OCI-LY3 (cell line): ENCODE results near the gene ZSCAN12.

Experiments
- H2AFZ ChIP-seq: fragments of 200-600, 300-600 bp; shearing (Covaris generic); 2 replicates; pipeline ENCODE4 v1.6.0; 2014; ENCODE audit warnings: antibody characterized with exemption, low read depth, low read length
- H3K27ac ChIP-seq: fragments of 200-600, 300-600 bp; sonication (generic); 2 replicates; pipeline ENCODE4 v1.5.1; 2014; ENCODE audit warnings: mild to moderate bottlenecking, low read length, moderate library complexity, mixed read lengths
- H3K27me3 ChIP-seq: fragments of 200-600, 300-600 bp; sonication (generic); 2 replicates; pipeline ENCODE4 v1.6.1; 2014; ENCODE audit warnings: low read depth, low read length, mixed read lengths
- H3K36me3 ChIP-seq: fragments of 200-600, 300-600 bp; sonication (generic); replicated peaks from 2 replicates; pipeline ENCODE3; 2014; ENCODE audit warnings: low read depth, low read length, mixed read lengths
- H3K4me1 ChIP-seq: fragments of 300-600, 200-600 bp; sonication (generic); 2 replicates; pipeline ENCODE4 v1.6.1; 2014; ENCODE audit warnings: low read length, mixed read lengths
- H3K4me2 ChIP-seq: fragments of 200-600, 300-600 bp; sonication (generic); 2 replicates; pipeline ENCODE4 v1.6.1; 2014; ENCODE audit warnings: low read length, mixed read lengths
- H3K4me3 ChIP-seq: fragments of 300-600, 200-600 bp; sonication (generic); 2 replicates; pipeline ENCODE4 v1.5.1; 2014; ENCODE audit warnings: antibody characterized with exemption, mild to moderate bottlenecking, low read length, moderate library complexity
- H3K79me2 ChIP-seq: fragments of 300-600, 200-600 bp; shearing (Covaris generic); 2 replicates; pipeline ENCODE4 v1.6.1; 2014; ENCODE audit warnings: mild to moderate bottlenecking, low read length, mixed read lengths
- H3K9ac ChIP-seq: fragments of 300-600, 200-600 bp; shearing (Covaris generic); 2 replicates; pipeline ENCODE4 v1.6.0; 2014; ENCODE audit warnings: mild to moderate bottlenecking, low read length, moderate library complexity
- H3K9me3 ChIP-seq: fragments of 200-600, 300-600 bp; shearing (Covaris generic); 2 replicates; pipeline ENCODE4 v1.6.1; 2014; ENCODE audit warnings: low read length, mixed read lengths; ENCODE audit not compliant: insufficient read depth
- H4K20me1 ChIP-seq: fragments of 200-600, 300-600 bp; sonication (generic); 2 replicates; pipeline ENCODE4 v1.6.1; 2016; ENCODE audit warnings: low read length, mixed read lengths; ENCODE audit not compliant: insufficient read depth
- EZH2phosphoT487 ChIP-seq: fragments of 200-600 bp; shearing (Covaris generic); IDR thresholded peaks from 2 replicates; pipeline ENCODE4 v1.6.1; 2018; ENCODE audit warnings: antibody characterized with exemption, mixed run types, low read depth
- TF ChIP-seq, protein P1 (sequence below): fragments of 200-600, 300-600 bp; sonication (generic); IDR thresholded peaks from 2 replicates; pipeline ENCODE4 v1.5.1; 2014; ENCODE audit warnings: antibody characterized with exemption, low read length, low read depth

The ZSCAN12 gene

DNA sequence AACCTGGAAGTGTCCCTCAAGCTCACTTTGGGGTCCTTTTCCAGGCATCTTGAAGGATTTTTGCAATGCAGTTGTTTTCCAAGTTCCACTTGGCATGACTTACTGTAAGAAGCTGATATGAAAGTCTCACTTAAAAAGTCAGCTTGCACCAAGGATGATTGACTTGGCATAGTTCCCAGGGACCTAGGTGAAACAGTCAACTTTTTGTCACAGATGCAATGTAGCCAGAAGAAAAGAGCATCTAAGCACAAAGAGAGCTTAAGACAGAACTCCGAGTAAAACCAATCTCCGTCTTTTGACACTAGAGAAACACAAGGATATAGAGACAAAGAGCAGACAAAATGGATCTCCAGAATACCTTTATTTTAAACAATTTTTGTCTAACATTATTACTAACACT, 2.6 kb upstream of the ZSCAN12 start:
- TF ChIP-seq, protein P1, sequence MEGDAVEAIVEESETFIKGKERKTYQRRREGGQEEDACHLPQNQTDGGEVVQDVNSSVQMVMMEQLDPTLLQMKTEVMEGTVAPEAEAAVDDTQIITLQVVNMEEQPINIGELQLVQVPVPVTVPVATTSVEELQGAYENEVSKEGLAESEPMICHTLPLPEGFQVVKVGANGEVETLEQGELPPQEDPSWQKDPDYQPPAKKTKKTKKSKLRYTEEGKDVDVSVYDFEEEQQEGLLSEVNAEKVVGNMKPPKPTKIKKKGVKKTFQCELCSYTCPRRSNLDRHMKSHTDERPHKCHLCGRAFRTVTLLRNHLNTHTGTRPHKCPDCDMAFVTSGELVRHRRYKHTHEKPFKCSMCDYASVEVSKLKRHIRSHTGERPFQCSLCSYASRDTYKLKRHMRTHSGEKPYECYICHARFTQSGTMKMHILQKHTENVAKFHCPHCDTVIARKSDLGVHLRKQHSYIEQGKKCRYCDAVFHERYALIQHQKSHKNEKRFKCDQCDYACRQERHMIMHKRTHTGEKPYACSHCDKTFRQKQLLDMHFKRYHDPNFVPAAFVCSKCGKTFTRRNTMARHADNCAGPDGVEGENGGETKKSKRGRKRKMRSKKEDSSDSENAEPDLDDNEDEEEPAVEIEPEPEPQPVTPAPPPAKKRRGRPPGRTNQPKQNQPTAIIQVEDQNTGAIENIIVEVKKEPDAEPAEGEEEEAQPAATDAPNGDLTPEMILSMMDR, result no peak
- no peak for TF ChIP-seq EZH2phosphoT487
- Histone ChIP-seq H2AFZ (no peak overlapping the region), H3K9ac (no peak overlapping the region)

DNA sequence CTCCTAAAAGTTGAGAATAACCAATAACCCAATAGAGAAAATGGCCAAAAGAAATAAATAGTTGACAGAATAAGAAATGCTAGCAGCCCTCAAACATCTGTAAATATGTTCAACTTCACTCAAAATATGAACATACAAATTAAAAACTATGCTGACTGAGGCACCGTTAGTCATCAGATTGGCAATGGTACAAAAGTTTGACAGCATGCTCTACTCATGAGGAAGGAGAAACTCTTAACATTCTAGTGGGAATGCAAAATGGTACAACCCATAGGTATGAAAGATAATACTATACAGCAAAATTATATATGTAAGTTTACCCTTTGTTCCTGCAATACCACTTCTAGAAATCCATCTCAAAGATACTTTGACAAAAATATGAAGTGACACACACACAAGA, 1.6 kb upstream of the ZSCAN12 start:
- peaks cover 17% of the 10 kb centered on the region for H3K36me3 ChIP-seq
- H3K9me3 ChIP-seq, result no peaks in the 10 kb centered on the region
- H3K9ac ChIP-seq, result no peak overlapping the region
- no peak overlapping the region for H3K4me2 ChIP-seq
- H3K79me2 ChIP-seq, result peaks cover 33% of the 10 kb centered on the region
- H3K27me3 ChIP-seq, result no peaks in the 10 kb centered on the region
- no peak overlapping the region for H3K27ac ChIP-seq
- no peak overlapping the region for H3K4me3 ChIP-seq
- peaks cover 3% of the 10 kb centered on the region; the same call in 1 of the 2 replicates for H4K20me1 ChIP-seq
- no peak overlapping the region for H2AFZ ChIP-seq
- TF ChIP-seq EZH2phosphoT487, result no peak
- TF ChIP-seq, protein P1, result no peak
- peaks cover 22% of the 10 kb centered on the region for H3K4me1 ChIP-seq

More for the DNA sequence above, 2.6 kb upstream of the ZSCAN12 start:
- Histone ChIP-seq H3K79me2 (peaks cover 23% of the 10 kb centered on the region), H3K36me3 (peaks cover 12% of the 10 kb centered on the region), H3K4me1 (peaks cover 21% of the 10 kb centered on the region), H3K27ac (no peak overlapping the region), H3K9me3 (no peaks in the 10 kb centered on the region), H3K4me3 (no peak overlapping the region), H3K27me3 (no peaks in the 10 kb centered on the region), H4K20me1 (no peaks in the 10 kb centered on the region), H3K4me2 (no peak overlapping the region)

DNA sequence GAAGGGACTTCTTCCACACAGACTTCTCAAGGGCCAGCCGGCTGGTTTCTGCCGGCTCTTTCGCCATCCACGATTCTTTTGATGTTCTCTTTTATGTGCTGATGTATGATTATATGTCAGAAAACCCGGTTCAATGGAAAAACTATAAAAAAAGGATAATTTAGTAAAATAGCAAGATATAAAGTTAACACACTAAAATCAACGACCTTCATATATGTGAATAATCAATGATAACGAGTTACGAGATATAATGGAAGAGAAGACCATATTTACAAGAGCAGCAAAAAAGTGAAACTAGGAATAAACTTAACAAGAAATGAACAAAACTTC, 540 bp upstream of the ZSCAN12 start:
- peaks cover 10% of the 10 kb centered on the region for H4K20me1 ChIP-seq
- H3K27ac ChIP-seq, result peak overlapping the region; percentile 82
- TF ChIP-seq, protein P1, result no peak
- no peak for TF ChIP-seq EZH2phosphoT487
- H2AFZ ChIP-seq, result peak overlapping the region; percentile 89
- H3K27me3 ChIP-seq, result no peaks in the 10 kb centered on the region
- peaks cover 22% of the 10 kb centered on the region for H3K4me1 ChIP-seq
- peaks cover 17% of the 10 kb centered on the region for H3K36me3 ChIP-seq
- H3K4me3 ChIP-seq, result peak overlapping the region; percentile 98
- H3K4me2 ChIP-seq, result peak overlapping the region; percentile 73
- peaks cover 44% of the 10 kb centered on the region for H3K79me2 ChIP-seq
- H3K9me3 ChIP-seq, result no peaks in the 10 kb centered on the region
- H3K9ac ChIP-seq, result peak overlapping the region; percentile 99

DNA sequence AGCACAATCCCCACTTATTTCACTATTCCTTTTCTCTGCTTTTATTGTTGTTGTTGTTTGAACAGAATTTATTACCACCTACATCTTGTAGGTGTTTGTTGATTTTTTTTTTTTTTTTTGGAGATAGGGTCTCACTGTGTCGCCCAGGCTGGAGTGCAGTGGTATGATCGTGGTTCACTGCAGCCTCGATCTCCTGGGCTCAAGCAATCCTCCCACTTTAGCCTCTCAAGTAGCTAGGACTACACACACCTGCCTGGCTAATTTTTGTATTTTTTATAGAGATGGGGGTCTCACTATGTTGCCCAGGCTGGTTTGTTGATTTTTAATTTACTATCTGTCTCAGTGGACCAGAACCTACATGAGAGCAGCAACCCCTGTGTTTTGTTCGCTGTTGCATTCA, 3.6 kb downstream of the ZSCAN12 start:
- H2AFZ ChIP-seq, result no peak overlapping the region
- H3K9ac ChIP-seq, result no peak overlapping the region
- no peaks in the 10 kb centered on the region for H3K27me3 ChIP-seq
- peaks cover 38% of the 10 kb centered on the region for H3K36me3 ChIP-seq
- no peak overlapping the region for H3K4me3 ChIP-seq
- H3K4me1 ChIP-seq, result peaks cover 22% of the 10 kb centered on the region
- H3K4me2 ChIP-seq, result no peak overlapping the region
- H3K27ac ChIP-seq, result no peak overlapping the region
- no peaks in the 10 kb centered on the region for H3K9me3 ChIP-seq
- peaks cover 17% of the 10 kb centered on the region for H4K20me1 ChIP-seq
- H3K79me2 ChIP-seq, result peaks cover 70% of the 10 kb centered on the region
- TF ChIP-seq EZH2phosphoT487, result no peak
- TF ChIP-seq, protein P1, result no peak
